ENCODE data around the gene MRPS30. TPM values are rescaled to one million over a fixed set of nuclear protein-coding genes. Genes with fewer than 3 reads are reported as not detected.
"Not testable (repeated sequence)": the region's sequence is repeated elsewhere in the genome, so short reads cannot be mapped to it uniquely, and the experiment has no call there.

Gene MRPS30
- 10 to 100 TPM; 37.4 to 37.9 TPM for total RNA-seq

- Mint-ChIP-seq H3K36me3 (ENCODE audit: low read depth) (peaks cover 32% of the 10 kb centered on the region), H3K27me3 (no peaks in the 10 kb centered on the region), H3K4me1 (peaks cover 35% of the 10 kb centered on the region), H3K4me3 (peak within 1 kb of the TSS; percentile 98), H3K9me3 (no peaks in the 10 kb centered on the region), H3K27ac (peak within 1 kb of the TSS; percentile 97)
- POLR2A ChIA-PET = interaction anchor here (0.6 to 1.4 kb wide), 4 partner anchors 9 to 1325 kb away, joined by 4 to 9 read pairs (median 5); partner anchors contain the start of genes NNT and TMEM267
- DNase-seq = peak; percentile 93
- CTCF ChIA-PET = no interaction called here
Measured at GRCh38 chr5:44808435-44809214, at the start of gene MRPS30. MRPS30 (plus strand) TSS chr5:44808947; CDS start chr5:44808963, 16 bp downstream.

- Mint-ChIP-seq H3K27me3 (peaks cover 5% of the 10 kb centered on the region), H3K4me3 (no peak overlapping the region), H3K9me3 (no peaks in the 10 kb centered on the region), H3K36me3 (ENCODE audit: low read depth) (no peaks in the 10 kb centered on the region), H3K27ac (no peak overlapping the region), H3K4me1 (no peaks in the 10 kb centered on the region)
- ChIA-PET CTCF (no interaction called here), POLR2A (no interaction called here)
- DNase-seq = no peak
Measured at GRCh38 chr5:44769200-44769876, 39.4 kb upstream of the MRPS30 start.

- H3K27me3 Mint-ChIP-seq = peaks cover 5% of the 10 kb centered on the region
- H3K27ac Mint-ChIP-seq = no peak overlapping the region
- H3K4me3 Mint-ChIP-seq = no peak overlapping the region
- ChIA-PET POLR2A (no interaction called here), CTCF (no interaction called here)
- H3K4me1 Mint-ChIP-seq = no peaks in the 10 kb centered on the region
- no peaks in the 10 kb centered on the region for H3K9me3 Mint-ChIP-seq
- DNase-seq = no peak
- no peaks in the 10 kb centered on the region for H3K36me3 Mint-ChIP-seq (ENCODE audit: low read depth)
Measured at GRCh38 chr5:44769877-44770209, 38.9 kb upstream of the MRPS30 start.

GRCh38 chr5:44770780-44771717 is 37.7 kb upstream of the MRPS30 start:
- no peak overlapping the region for H3K27ac Mint-ChIP-seq
- ChIA-PET CTCF (no interaction called here), POLR2A (no interaction called here)
- no peak for DNase-seq
- H3K4me1 Mint-ChIP-seq = no peaks in the 10 kb centered on the region
- no peaks in the 10 kb centered on the region for H3K36me3 Mint-ChIP-seq (ENCODE audit: low read depth)
- peaks cover 5% of the 10 kb centered on the region for H3K27me3 Mint-ChIP-seq
- H3K9me3 Mint-ChIP-seq = no peaks in the 10 kb centered on the region
- H3K4me3 Mint-ChIP-seq = no peak overlapping the region

- H3K27ac Mint-ChIP-seq; H3K4me3 Mint-ChIP-seq; H3K27me3 Mint-ChIP-seq; DNase-seq; H3K36me3 Mint-ChIP-seq (ENCODE audit: low read depth); H3K4me1 Mint-ChIP-seq; H3K9me3 Mint-ChIP-seq; POLR2A ChIA-PET: not testable (repeated sequence)
- CTCF ChIA-PET = interaction anchor here (1.5 kb wide), 1 partner anchor 238 kb away, joined by 3 read pairs; no protein-coding TSS in a partner anchor
Measured at GRCh38 chr5:44772397-44772796, 36.4 kb upstream of the MRPS30 start.

GRCh38 chr5:44774279-44774880 is 34.4 kb upstream of the MRPS30 start:
- ChIA-PET CTCF (interaction anchor here (0.8 to 1.3 kb wide), 4 partner anchors 10 to 1044 kb away, joined by 3 to 6 read pairs (median 3); no protein-coding TSS in a partner anchor), POLR2A (no interaction called here)
- H3K4me3 Mint-ChIP-seq = no peak overlapping the region
- H3K9me3 Mint-ChIP-seq = no peaks in the 10 kb centered on the region
- peaks cover 2% of the 10 kb centered on the region for H3K27me3 Mint-ChIP-seq
- H3K4me1 Mint-ChIP-seq = no peaks in the 10 kb centered on the region
- DNase-seq = no peak
- no peak overlapping the region for H3K27ac Mint-ChIP-seq
- no peaks in the 10 kb centered on the region for H3K36me3 Mint-ChIP-seq (ENCODE audit: low read depth)

GRCh38 chr5:44779167-44779566 is 29.6 kb upstream of the MRPS30 start:
- Mint-ChIP-seq H3K27me3 (no peaks in the 10 kb centered on the region), H3K4me1 (no peaks in the 10 kb centered on the region), H3K9me3 (no peaks in the 10 kb centered on the region), H3K4me3 (no peak overlapping the region), H3K27ac (no peak overlapping the region), H3K36me3 (ENCODE audit: low read depth) (no peaks in the 10 kb centered on the region)
- ChIA-PET POLR2A (no interaction called here), CTCF (no interaction called here)
- DNase-seq = no peak

- DNase-seq = no peak
- H3K4me1 Mint-ChIP-seq = no peaks in the 10 kb centered on the region
- H3K9me3 Mint-ChIP-seq = peaks cover 2% of the 10 kb centered on the region
- ChIA-PET POLR2A (no interaction called here), CTCF (no interaction called here)
- H3K36me3 Mint-ChIP-seq (ENCODE audit: low read depth) = no peaks in the 10 kb centered on the region
- no peak overlapping the region for H3K27ac Mint-ChIP-seq
- H3K27me3 Mint-ChIP-seq = no peaks in the 10 kb centered on the region
- no peak overlapping the region for H3K4me3 Mint-ChIP-seq
Measured at GRCh38 chr5:44783634-44784315, 25.0 kb upstream of the MRPS30 start.

- DNase-seq = no peak
- peaks cover 11% of the 10 kb centered on the region for H3K9me3 Mint-ChIP-seq
- H3K27ac Mint-ChIP-seq = no peak overlapping the region
- no peak overlapping the region for H3K4me3 Mint-ChIP-seq
- no peaks in the 10 kb centered on the region for H3K4me1 Mint-ChIP-seq
- H3K27me3 Mint-ChIP-seq = no peaks in the 10 kb centered on the region
- POLR2A ChIA-PET = no interaction called here
- H3K36me3 Mint-ChIP-seq (ENCODE audit: low read depth) = peaks cover 2% of the 10 kb centered on the region
- CTCF ChIA-PET = no interaction called here
Measured at GRCh38 chr5:44787731-44788130, 21.0 kb upstream of the MRPS30 start.

GRCh38 chr5:44789372-44789995 is 19.3 kb upstream of the MRPS30 start:
- DNase-seq; POLR2A ChIA-PET; H3K27ac Mint-ChIP-seq; H3K27me3 Mint-ChIP-seq; CTCF ChIA-PET; H3K36me3 Mint-ChIP-seq (ENCODE audit: low read depth); H3K4me3 Mint-ChIP-seq; H3K4me1 Mint-ChIP-seq: not testable (repeated sequence)
- H3K9me3 Mint-ChIP-seq = peaks cover 21% of the 10 kb centered on the region

GRCh38 chr5:44792031-44792673 is 16.6 kb upstream of the MRPS30 start:
- H3K36me3 Mint-ChIP-seq (ENCODE audit: low read depth); DNase-seq; POLR2A ChIA-PET; H3K4me3 Mint-ChIP-seq; H3K4me1 Mint-ChIP-seq; H3K27me3 Mint-ChIP-seq; CTCF ChIA-PET; H3K27ac Mint-ChIP-seq: not testable (repeated sequence)
- H3K9me3 Mint-ChIP-seq = peaks cover 31% of the 10 kb centered on the region

GRCh38 chr5:44794371-44794770 is 14.4 kb upstream of the MRPS30 start:
- Mint-ChIP-seq H3K4me3 (no peak overlapping the region), H3K36me3 (ENCODE audit: low read depth) (peaks cover 2% of the 10 kb centered on the region), H3K27ac (no peak overlapping the region), H3K9me3 (peaks cover 29% of the 10 kb centered on the region), H3K4me1 (peaks cover 6% of the 10 kb centered on the region), H3K27me3 (peaks cover 1% of the 10 kb centered on the region)
- CTCF ChIA-PET = no interaction called here
- POLR2A ChIA-PET = no interaction called here
- DNase-seq = no peak

Data from activated CD4-positive, alpha-beta memory T cell treated with anti-CD3 and anti-CD28 coated beads, Interleukin-2, amount 10 ng/mL, durations not matched to agents 7 days and 5 days (primary cell).